ENCODE measurements around the gene TMCC3.

Gene TMCC3

GRCh38 chr12:94673496-94673895 lies 23.1 kb upstream of the TMCC3 start:
- no peak for DNase-seq (ENCODE audit: low read depth)
- no peak overlapping the region for H3K4me3 ChIP-seq (ENCODE audit: control insufficient read depth, low read depth, low read length)
- TF ChIP-seq CTCF (conservative IDR thresholded peaks at IDR 0.05; ENCODE audit: control insufficient read depth, insufficient read depth, low read depth, low read length): no peak

- H3K4me3 ChIP-seq (ENCODE audit: control insufficient read depth, low read depth, low read length): no peak overlapping the region
- no peak for DNase-seq (ENCODE audit: low read depth)
- no peak for TF ChIP-seq CTCF (conservative IDR thresholded peaks at IDR 0.05; ENCODE audit: control insufficient read depth, insufficient read depth, low read depth, low read length)
Observed at GRCh38 chr12:94671917-94672316, 21.6 kb upstream of the TMCC3 start.

GRCh38 chr12:94670898-94671297 lies 20.5 kb upstream of the TMCC3 start:
- H3K4me3 ChIP-seq (ENCODE audit: control insufficient read depth, low read depth, low read length): no peak overlapping the region
- DNase-seq (ENCODE audit: low read depth): no peak

GRCh38 chr12:94670075-94670474 lies 19.7 kb upstream of the TMCC3 start:
- DNase-seq (ENCODE audit: low read depth): no peak
- no peak overlapping the region for H3K4me3 ChIP-seq (ENCODE audit: control insufficient read depth, low read depth, low read length)
- no peak for TF ChIP-seq CTCF (conservative IDR thresholded peaks at IDR 0.05; ENCODE audit: control insufficient read depth, insufficient read depth, low read depth, low read length)

More at GRCh38 chr12:94670898-94671297, 20.5 kb upstream of the TMCC3 start:
- no peak for TF ChIP-seq CTCF (conservative IDR thresholded peaks at IDR 0.05; ENCODE audit: control insufficient read depth, insufficient read depth, low read depth, low read length)

- no peak for DNase-seq (ENCODE audit: low read depth)
- H3K4me3 ChIP-seq (ENCODE audit: control insufficient read depth, low read depth, low read length): no peak overlapping the region
- TF ChIP-seq CTCF (conservative IDR thresholded peaks at IDR 0.05; ENCODE audit: control insufficient read depth, insufficient read depth, low read depth, low read length): no peak
Observed at GRCh38 chr12:94667031-94667540, 16.7 kb upstream of the TMCC3 start.

- no peak for TF ChIP-seq CTCF (conservative IDR thresholded peaks at IDR 0.05; ENCODE audit: control insufficient read depth, insufficient read depth, low read depth, low read length)
- H3K4me3 ChIP-seq (ENCODE audit: control insufficient read depth, low read depth, low read length): no peak overlapping the region
- DNase-seq (ENCODE audit: low read depth): no peak
Observed at GRCh38 chr12:94666158-94666557, 15.8 kb upstream of the TMCC3 start.

GRCh38 chr12:94663702-94664101 lies 13.3 kb upstream of the TMCC3 start:
- no peak overlapping the region for H3K4me3 ChIP-seq (ENCODE audit: control insufficient read depth, low read depth, low read length)
- DNase-seq (ENCODE audit: low read depth): no peak
- TF ChIP-seq CTCF (conservative IDR thresholded peaks at IDR 0.05; ENCODE audit: control insufficient read depth, insufficient read depth, low read depth, low read length): no peak
